ENCODE measurements around the gene UBXN7. TPM values are rescaled to one million over a fixed set of nuclear protein-coding genes. Genes with fewer than 3 reads are reported as not detected.
A peak's percentile ranks its signal among the peaks of the same experiment; 100 is the strongest.

UBXN7 gene
- total and polyA plus RNA-seq, 9 of the 15 experiments (the other 6 are each of a cell fraction or from before 2014, with no cell fraction given) = 3.5 to 44.6 (median 13.4) TPM

GRCh38 chr3:196432137-196432879, at the start of gene UBXN7 (continued):
- TF ChIP-seq GABPB1 (CRISPR knock-in tag; IDR thresholded peaks at IDR 0.05) = peak; percentile 75; the same call in 1 of the 2 replicates
- no peak for TF ChIP-seq LEF1 (IDR thresholded peaks at IDR 0.05)
- peak; percentile 33; the same call in 1 of the 2 replicates for TF ChIP-seq ATF7 (IDR thresholded peaks at IDR 0.05)
- TF ChIP-seq NFE2 (IDR thresholded peaks at IDR 0.05; ENCODE audit: low read depth) = no peak
- TF ChIP-seq POLR2G (IDR thresholded peaks at IDR 0.05; ENCODE audit: low read depth, low read length) = peak; percentile 91
- TF ChIP-seq ZNF146 (CRISPR knock-in tag; IDR thresholded peaks at IDR 0.05; ENCODE audit: unreplicated experiment) = no peak
- peak; percentile 89; the same call in 1 of the 2 replicates for TF ChIP-seq ARID4B (CRISPR knock-in tag; IDR thresholded peaks at IDR 0.05)
- TF ChIP-seq GTF2A2 (tag; IDR thresholded peaks at IDR 0.05) = no peak
- peak; percentile 78 to 96 (median 93) for TF ChIP-seq YY1 (IDR thresholded peaks at IDR 0.05; ENCODE audit: borderline replicate concordance in 1 of 3, control insufficient read depth in 1 of 3, extremely low read depth in 1 of 3, insufficient read depth in 3 of 3, insufficient read length in 1 of 3, insufficient replicate concordance in 2 of 3, low read depth in 1 of 3, low read length in 2 of 3)
- TF ChIP-seq RAD21 (CRISPR knock-in tag; conservative IDR thresholded peaks at IDR 0.05 in 1 of 2, IDR thresholded peaks at IDR 0.05 in 1 of 2) = no peak
- TF ChIP-seq SIN3A (IDR thresholded peaks at IDR 0.05; ENCODE audit: borderline replicate concordance in 2 of 2, control insufficient read depth in 1 of 2, low read depth in 2 of 2, low read length in 2 of 2) = peak; percentile 53 to 78; a peak in 3 of 4 replicates
- TF ChIP-seq ATF1 (CRISPR knock-in tag; IDR thresholded peaks at IDR 0.05) = no peak
- TF ChIP-seq ATF1 (tag; IDR thresholded peaks at IDR 0.05) = peak; percentile 44; the same call in 1 of the 2 replicates
- no peak for TF ChIP-seq ZFP36 (IDR thresholded peaks at IDR 0.05; ENCODE audit: low read depth, low read length, partially characterized antibody)
- TF ChIP-seq EP300 (IDR thresholded peaks at IDR 0.05; ENCODE audit: low read length) = peak; percentile 26; the same call in 1 of the 2 replicates
- no peak for TF ChIP-seq NFATC3 (IDR thresholded peaks at IDR 0.05)
- no peak for TF ChIP-seq ZBTB26 (CRISPR knock-in tag; IDR thresholded peaks at IDR 0.05)
- TF ChIP-seq HINFP (tag; conservative IDR thresholded peaks at IDR 0.05; ENCODE audit: low read depth) = no peak

Data from K562 (cell line).